ENCODE results near the gene LHX4.
A peak's percentile ranks its signal among the peaks of the same experiment; 100 is the strongest.

The LHX4 gene

DNA sequence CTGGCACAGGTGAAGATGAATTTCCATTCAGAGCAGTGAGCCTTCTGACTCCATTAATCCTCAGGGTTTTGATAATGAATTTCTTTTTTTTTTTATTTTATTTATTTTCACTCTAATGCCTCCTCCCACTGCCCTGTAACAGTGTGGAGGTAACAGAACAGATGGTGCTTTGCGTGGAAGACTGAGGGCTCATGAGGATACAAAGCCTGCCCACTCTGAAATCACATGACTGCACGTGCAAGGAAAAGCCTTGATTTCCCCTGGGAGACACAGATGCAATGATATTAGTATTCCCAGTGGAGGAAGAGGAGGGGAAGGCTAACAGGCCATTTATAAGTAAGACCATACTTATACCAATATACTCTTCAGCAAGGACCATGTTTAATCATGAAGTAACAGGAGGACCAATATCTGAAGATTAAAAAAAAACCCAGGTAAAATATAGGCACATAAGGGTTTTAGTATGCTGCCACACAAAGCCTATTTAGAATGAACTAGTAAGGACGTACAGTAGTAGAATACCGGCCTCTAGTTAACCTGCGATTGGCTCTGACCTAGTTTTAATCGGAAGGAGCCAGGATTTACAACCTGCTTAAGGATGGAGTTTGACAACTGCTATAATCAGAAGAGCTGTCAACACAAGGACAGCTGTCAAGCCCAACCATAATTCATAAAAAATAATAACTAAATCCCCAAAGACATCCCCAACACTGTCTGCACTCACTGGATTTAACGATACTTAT, 69.6 kb downstream of the LHX4 start:
- no peak for DNase-seq (ENCODE audit: low spot score)

DNA sequence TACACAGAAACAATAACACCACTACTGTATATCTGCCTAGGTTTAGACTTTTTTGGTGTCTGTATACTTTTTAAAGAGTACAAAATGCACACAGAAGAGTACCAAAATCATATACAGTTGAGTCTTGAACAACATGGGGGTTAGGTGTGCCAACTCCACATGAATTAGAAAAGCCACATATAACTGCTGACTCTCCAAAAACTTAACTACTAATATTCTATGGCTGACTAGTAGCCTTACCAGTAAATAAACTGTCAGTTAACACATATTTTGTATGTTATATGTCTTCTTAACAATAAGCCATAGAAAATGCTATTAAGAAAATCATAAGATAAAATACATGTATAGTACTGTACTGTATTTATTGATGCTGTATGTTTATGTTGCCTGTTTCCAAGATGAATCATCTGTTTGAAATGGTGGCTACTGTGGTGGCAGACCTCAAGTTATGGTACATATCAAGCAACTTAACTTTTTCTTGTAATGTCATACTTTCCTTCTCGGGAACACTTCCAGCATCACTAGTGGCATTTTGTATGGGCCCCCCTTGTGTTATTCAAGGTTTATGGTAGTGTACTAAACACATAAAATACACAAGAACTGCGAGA, 71.2 kb downstream of the LHX4 start:
- no peak for DNase-seq (ENCODE audit: low spot score)

DNA sequence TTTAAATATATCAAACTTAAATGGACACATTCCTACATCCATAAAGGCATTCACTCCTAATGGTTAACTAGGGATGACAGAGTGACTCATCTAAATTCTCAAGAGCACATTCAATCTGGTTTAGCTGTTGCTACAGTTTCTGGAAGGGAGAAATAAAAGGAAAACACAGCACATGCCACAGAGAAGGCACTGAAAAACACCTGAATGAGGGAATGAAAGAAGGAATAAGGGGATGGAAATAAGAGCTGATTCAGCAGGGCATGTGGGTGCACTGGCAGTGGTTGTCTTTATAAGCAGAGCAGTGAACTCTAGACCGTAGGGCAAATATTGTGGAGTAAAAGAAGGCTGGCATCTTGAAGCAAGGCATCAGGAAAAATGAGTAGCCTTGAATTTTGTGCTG, 79.3 kb downstream of the LHX4 start:
- no peak for DNase-seq (ENCODE audit: low spot score)

DNA sequence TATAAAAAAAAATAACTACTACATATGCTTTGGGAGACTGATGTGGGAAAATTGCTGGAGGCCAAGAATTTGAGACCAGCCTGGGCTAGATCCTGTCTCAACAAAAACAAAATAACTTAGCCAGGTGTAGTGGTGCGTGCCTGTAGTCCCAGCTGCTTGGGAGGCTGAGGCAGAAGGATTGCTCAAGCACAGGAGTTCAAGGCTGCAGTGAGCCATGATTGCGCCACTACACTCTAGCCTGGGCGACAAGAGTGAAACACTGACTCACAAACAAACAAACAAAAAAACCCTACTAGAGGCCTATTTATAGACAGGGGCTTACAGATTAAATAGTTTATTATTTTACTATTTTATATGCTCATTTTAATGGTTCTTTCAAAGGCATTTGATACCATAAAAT, 80.0 kb downstream of the LHX4 start:
- no peak for DNase-seq (ENCODE audit: low spot score)

DNA sequence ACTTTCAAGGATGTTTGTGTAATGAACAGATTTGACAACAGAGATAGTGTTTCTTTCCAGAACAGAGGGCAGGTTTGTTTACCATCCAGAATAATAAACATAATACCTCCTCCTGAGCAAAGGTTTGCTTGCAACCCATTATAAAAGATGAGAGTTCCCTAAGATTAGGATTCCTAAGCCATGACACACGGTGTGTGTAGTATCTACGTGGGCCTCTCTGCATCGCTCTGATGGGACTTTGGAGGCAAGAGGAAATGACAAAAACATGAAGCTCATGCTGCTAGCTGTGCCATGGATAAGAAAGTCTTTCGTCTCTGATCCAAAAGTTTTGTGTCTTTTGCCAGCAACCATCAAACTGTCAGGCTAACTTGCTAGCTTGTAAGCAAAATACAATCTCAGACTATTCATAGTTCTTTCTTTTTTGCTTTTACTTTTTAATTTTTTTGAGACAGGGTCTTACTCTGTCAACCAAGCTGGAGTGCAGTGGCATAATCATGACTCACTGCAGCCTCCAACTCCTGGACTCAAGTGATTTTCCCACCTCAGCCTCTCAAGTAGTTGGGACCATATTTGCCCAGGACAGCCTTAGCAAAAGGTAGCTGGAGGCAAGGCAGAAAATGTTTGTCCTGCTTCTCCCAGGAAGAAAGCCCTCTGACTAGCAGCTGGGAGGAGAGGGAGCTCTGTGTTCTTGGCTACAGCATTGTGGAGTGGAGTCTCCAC, 81.1 kb downstream of the LHX4 start:
- DNase-seq (ENCODE audit: low spot score), result peak; percentile 18

DNA sequence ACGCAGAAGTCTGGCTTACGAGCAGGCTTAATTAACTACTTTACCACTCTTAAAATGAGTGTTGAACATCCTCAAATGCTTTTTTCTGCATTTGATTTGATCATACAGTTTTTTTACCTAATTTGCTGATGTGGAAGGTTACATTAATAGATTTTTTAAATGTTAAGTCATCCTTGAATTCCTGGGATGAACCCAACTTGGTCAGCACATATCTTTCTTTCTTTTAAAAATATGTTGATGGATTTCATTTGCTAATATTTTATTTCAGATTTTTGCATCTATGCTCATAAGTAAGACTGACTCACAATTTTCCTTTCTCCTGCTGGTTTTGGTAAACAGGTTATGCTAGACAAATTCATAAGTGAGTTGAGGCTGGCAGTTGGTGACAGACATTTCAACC, 82.9 kb downstream of the LHX4 start:
- no peak for DNase-seq (ENCODE audit: low spot score)

DNA sequence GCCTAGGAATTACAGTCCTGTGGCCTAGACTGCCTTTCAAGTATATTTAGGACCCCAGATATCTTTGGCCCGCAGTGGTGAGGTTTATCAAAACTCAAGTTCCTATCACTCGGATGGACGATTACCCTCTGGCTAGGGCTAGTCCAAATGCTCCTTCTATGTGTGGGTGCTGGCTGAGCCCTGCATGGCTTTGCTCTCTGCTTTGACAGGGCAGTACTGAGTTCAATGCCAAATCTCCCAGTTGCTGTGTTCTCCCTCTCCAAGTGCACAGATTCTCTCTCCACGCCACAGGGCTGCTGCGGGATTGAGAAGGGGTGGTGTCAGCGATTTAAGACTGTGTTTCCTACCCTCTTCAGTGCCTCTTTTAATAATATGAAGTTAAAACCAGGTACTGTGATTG, 97.0 kb downstream of the LHX4 start:
- DNase-seq (ENCODE audit: low spot score), result no peak

All from HuH-7 (cell line).